Prostate gland (tissue), 2 donors: ENCODE measurements around the gene ZNF423. TPM values are rescaled to one million over a fixed set of nuclear protein-coding genes. Genes with fewer than 3 reads are reported as not detected.

Experiments
- DNase-seq: peaks from one replicate; pipeline ENCODE4 v3.0.0-alpha.2; 2019; ENCODE audit warnings: low spot score
- H3K27ac ChIP-seq, 2 donors: fragments of 200-600 bp; sonication (generic); 2 replicates each; pipeline ENCODE4 v1.5.1; 2017 to 2019
- H3K27me3 ChIP-seq: fragments of 200-600 bp; sonication (generic); replicated peaks from 2 replicates; pipeline ENCODE4 v1.5.1; 2019; ENCODE audit not compliant: insufficient read depth
- H3K36me3 ChIP-seq, 2 donors: fragments of 200-600 bp; sonication (generic); 1 replicate in 1 of 2; 2 replicates in 1 of 2; pipeline versions ENCODE4 v1.5.1 to v1.8.1; 2017 to 2019
- H3K4me1 ChIP-seq: fragments of 200-600 bp; sonication (generic); replicated peaks from 2 replicates; pipeline ENCODE4 v1.5.1; 2019
- H3K4me3 ChIP-seq, 2 donors: fragments of 200-600 bp; sonication (generic); 2 replicates each; pipeline ENCODE4 v1.5.1; 2017 to 2019
- H3K9me3 ChIP-seq: fragments of 200-600 bp; sonication (generic); 2 replicates; pipeline ENCODE4 v1.5.1; 2017
- POLR2A ChIP-seq: fragments of 450-650 bp; IDR thresholded peaks from one replicate; pipeline ENCODE4 v1.6.1; 2016; ENCODE audit warnings: antibody characterized with exemption, mild to moderate bottlenecking
- POLR2AphosphoS5 ChIP-seq: sonication (generic); formaldehyde crosslinking; IDR thresholded peaks from one replicate; pipeline ENCODE4 v1.6.1; 2017; ENCODE audit warnings: antibody characterized with exemption
- WGBS: methylation state at CpG from one replicate; pipeline ENCODE4 v1.1.5; 2018; 5-methylcytosine and 5-hydroxymethylcytosine counted together
- intact Hi-C: fragments of 100-400 bp; cut with DNase I; formaldehyde crosslinking; loops from one replicate; pipeline ENCODE4 v1.14.2; 2022
- total RNA-seq, 2 donors: library from RNA; depleted of rRNA; stranded (reverse); fragments of >200 nt; gene quantifications; one replicate each; pipeline ENCODE4 v1.1.0, GENCODE V29; 2016
- TF ChIP-seq, protein P1 (sequence below), 4 experiments: fragments of 200-600 bp in 2 of 4; fragments of 450-650 bp in 2 of 4; sonication (generic) in 2 of 4; IDR thresholded peaks; 1 replicate in 3 of 4; 2 replicates in 1 of 4; pipeline ENCODE4 v1.5.1; 2016 to 2019; ENCODE audit warnings: antibody characterized with exemption in 4 of 4, mild to moderate bottlenecking in 2 of 4, moderate library complexity in 2 of 4

ZNF423 gene
- total RNA-seq, 2 donors from 2014 or later, result 6.1 to 22.7 TPM

DNA sequence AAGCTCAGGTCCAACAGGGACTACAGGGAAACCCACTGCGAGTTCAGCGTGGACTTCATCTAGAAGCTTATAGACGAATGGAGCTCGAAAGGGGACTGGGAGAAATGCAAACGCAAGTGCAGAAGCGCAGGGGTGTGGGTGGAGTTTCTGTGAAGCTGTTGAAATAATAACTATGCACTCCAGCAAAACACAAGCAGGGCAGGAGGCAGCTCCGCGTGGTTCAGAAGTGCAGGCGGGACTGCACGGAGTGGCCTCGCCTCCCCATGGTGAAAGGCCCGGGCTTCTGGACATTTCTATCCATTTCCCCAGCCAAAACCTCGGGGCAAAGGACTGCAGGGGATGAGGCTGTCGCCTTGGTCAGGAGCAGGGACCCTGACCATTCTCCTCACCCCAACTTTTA lies 74.5 kb downstream of the ZNF423 start:
- Histone ChIP-seq H3K9me3 (no peaks in the 10 kb centered on the region), H3K36me3 (no peaks in the 10 kb centered on the region), H3K4me3 (no peak overlapping the region), H3K4me1 (no peaks in the 10 kb centered on the region), H3K27ac (no peak overlapping the region), H3K27me3 (no peaks in the 10 kb centered on the region)
- TF ChIP-seq, protein P1, sequence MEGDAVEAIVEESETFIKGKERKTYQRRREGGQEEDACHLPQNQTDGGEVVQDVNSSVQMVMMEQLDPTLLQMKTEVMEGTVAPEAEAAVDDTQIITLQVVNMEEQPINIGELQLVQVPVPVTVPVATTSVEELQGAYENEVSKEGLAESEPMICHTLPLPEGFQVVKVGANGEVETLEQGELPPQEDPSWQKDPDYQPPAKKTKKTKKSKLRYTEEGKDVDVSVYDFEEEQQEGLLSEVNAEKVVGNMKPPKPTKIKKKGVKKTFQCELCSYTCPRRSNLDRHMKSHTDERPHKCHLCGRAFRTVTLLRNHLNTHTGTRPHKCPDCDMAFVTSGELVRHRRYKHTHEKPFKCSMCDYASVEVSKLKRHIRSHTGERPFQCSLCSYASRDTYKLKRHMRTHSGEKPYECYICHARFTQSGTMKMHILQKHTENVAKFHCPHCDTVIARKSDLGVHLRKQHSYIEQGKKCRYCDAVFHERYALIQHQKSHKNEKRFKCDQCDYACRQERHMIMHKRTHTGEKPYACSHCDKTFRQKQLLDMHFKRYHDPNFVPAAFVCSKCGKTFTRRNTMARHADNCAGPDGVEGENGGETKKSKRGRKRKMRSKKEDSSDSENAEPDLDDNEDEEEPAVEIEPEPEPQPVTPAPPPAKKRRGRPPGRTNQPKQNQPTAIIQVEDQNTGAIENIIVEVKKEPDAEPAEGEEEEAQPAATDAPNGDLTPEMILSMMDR (IDR thresholded peaks at IDR 0.05), result no peak
- TF ChIP-seq POLR2AphosphoS5, result no peak
- TF ChIP-seq POLR2A, result no peak
- 90% methylated on average over 14 of the region's 14 CpGs for WGBS
- DNase-seq, result no peak
- intact Hi-C loops, result no loop called here

DNA sequence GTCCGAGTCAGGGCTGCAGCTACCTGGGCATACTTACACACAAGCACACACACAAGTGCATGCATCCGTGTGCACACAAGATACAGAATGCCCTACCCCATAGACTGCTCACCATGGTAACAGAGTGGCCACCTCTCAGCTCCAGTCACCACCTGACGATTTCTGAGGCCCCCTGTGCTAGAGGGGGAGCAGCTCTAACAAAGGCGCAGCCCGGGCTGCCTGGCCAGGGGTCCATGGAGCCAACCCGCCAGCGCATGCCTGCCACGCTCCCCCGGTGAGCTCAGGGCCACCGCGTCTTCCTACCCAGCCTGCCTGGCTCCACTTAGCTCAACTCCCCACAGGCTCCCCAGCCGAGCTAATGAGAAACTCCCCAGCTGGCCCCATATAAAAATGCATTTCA lies 75.5 kb downstream of the ZNF423 start:
- Histone ChIP-seq H3K27me3 (no peaks in the 10 kb centered on the region), H3K4me3 (no peak overlapping the region), H3K4me1 (no peaks in the 10 kb centered on the region), H3K36me3 (no peaks in the 10 kb centered on the region), H3K9me3 (no peaks in the 10 kb centered on the region), H3K27ac (no peak overlapping the region)
- WGBS, result 61% methylated on average over 11 of the region's 12 CpGs
- TF ChIP-seq, protein P1 (IDR thresholded peaks at IDR 0.05), result no peak
- TF ChIP-seq POLR2AphosphoS5 (no peak), POLR2A (no peak)
- intact Hi-C loops, result no loop called here
- DNase-seq, result no peak

DNA sequence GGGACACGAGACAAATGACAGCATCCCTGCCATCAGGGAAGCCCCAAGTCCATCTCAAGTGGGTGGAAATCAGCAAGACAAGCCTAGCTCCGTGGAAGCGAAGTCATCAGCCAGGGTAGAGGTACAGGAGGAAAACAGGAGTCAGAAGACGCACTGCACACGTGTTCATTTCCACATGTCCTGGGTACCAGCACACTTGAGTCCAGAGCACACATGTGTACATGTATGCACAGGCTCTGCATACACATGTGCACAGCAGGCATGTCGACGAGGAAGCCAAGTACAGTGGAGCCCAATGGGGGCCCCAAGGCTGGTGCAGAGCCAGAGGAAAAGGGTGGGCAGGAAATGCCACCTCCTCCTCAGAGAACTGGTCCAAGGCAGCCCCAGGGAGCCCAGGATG lies 75.9 kb downstream of the ZNF423 start:
- no peaks in the 10 kb centered on the region for H3K27me3 ChIP-seq
- TF ChIP-seq POLR2AphosphoS5 (no peak), POLR2A (no peak)
- TF ChIP-seq, protein P1 (IDR thresholded peaks at IDR 0.05), result no peak
- no peaks in the 10 kb centered on the region for H3K9me3 ChIP-seq
- intact Hi-C loops, result no loop called here
- no peak for DNase-seq
- no peak overlapping the region for H3K4me3 ChIP-seq
- WGBS, result 70% methylated on average over 7 of the region's 7 CpGs
- H3K4me1 ChIP-seq, result no peaks in the 10 kb centered on the region
- H3K36me3 ChIP-seq, result no peaks in the 10 kb centered on the region
- H3K27ac ChIP-seq, result no peak overlapping the region

DNA sequence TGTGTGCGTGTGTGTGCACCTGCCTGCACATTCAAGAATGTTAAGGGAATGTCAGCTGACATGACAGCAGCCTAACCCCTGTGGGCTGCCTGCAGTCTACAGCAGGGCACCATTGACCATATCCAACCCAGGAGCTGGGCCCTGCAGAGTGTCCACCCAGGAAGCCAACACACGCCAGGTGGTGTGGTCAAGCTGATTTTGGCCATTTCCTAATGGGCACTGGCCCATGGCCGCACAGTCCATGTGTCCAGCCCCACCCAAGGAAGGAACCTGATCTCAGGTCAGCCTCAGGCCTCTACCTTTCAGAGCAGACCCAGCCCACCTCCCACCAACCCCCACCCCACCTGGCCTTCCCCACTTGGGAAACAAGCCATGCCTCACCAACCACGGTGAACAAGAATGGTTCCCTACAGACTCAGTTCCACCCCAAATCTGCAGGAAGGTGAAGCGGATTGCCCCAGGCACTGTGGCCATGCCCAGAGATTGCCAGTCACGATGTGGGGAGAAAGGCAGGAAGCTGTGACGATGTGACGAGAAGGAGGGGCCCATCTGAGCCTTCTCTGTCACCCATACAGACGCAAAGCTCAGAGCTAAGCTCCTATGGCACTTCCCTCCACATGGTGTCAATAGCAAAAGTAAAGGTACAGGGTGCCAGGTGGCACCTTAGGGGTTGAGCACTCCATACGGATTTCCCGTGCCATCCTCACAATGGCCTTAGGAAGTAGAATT lies 77.5 kb downstream of the ZNF423 start:
- Histone ChIP-seq H3K9me3 (no peaks in the 10 kb centered on the region), H3K27me3 (no peaks in the 10 kb centered on the region), H3K4me1 (no peaks in the 10 kb centered on the region), H3K36me3 (no peaks in the 10 kb centered on the region), H3K27ac (no peak overlapping the region), H3K4me3 (no peak overlapping the region)
- no peak for DNase-seq
- intact Hi-C loops, result no loop called here
- TF ChIP-seq, protein P1 (IDR thresholded peaks at IDR 0.05), result no peak
- TF ChIP-seq POLR2A (no peak), POLR2AphosphoS5 (no peak)
- 81% methylated on average over 11 of the region's 11 CpGs for WGBS

DNA sequence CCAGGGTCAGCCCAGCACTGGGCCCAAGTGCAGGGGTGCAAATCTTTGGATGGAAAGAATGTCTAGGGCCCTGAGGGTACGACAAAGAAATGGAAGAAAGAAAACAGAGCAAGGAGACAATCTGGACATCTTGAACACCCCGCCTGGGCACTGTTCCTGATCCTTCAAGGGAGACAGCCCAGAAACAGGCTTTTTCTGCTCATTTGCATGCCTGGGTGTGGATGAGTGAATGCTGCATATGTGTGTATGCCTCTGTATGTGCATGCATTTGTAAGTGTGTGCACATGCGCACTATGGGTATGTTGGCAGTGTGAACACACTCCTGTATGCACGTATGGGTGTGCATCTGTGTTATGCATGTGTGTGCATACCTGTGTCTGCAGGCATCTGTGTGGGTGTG lies 79.2 kb downstream of the ZNF423 start:
- Histone ChIP-seq H3K36me3 (no peaks in the 10 kb centered on the region), H3K4me3 (no peak overlapping the region), H3K9me3 (no peaks in the 10 kb centered on the region), H3K27me3 (no peaks in the 10 kb centered on the region), H3K27ac (no peak overlapping the region), H3K4me1 (no peaks in the 10 kb centered on the region)
- DNase-seq, result no peak
- TF ChIP-seq, protein P1 (IDR thresholded peaks at IDR 0.05), result no peak
- TF ChIP-seq POLR2A (no peak), POLR2AphosphoS5 (no peak)
- 89% methylated on average over 4 of the region's 4 CpGs for WGBS
- intact Hi-C loops, result no loop called here
